H1 (cell line): ENCODE measurements around the gene FAM221B. TPM values are rescaled to one million over a fixed set of nuclear protein-coding genes. Genes with fewer than 3 reads are reported as not detected.

Experiments
- CTCF ChIA-PET: fragments of 300-600 bp; sonication (Branson Sonifier 250); formaldehyde crosslinking; loops from one replicate; lab custom pipeline; 2021; ENCODE audit not compliant: partially characterized antibody; lab: Charles Lee
- POLR2A ChIA-PET: fragments of 300-600 bp; sonication (Branson Sonifier 250); formaldehyde crosslinking; loops from one replicate; lab custom pipeline; 2021; ENCODE audit warnings: inconsistent platforms; ENCODE audit not compliant: partially characterized antibody; lab: Charles Lee
- DNase-seq, 2 experiments: peaks; one replicate each; pipeline versions ENCODE4 v3.0.0 to v3.0.0-alpha.2; 2010 to 2022; ENCODE audit warnings: low spot score in 2 of 2, low read depth in 1 of 2, mixed read lengths in 1 of 2
- FAIRE-seq: peaks from 2 replicates; lab custom pipeline; 2011; peaks lifted over from hg19 to GRCh38; lab: Jason Lieb, UNC
- H2AFZ ChIP-seq: 2 replicates; pipeline ENCODE4 v1.8.1; 2012; ENCODE audit warnings: low read length, inconsistent platforms
- H2AK5ac ChIP-seq: 2 replicates; pipeline ENCODE4 v1.6.1; 2013; ENCODE audit warnings: low read depth, low read length
- H2BK120ac ChIP-seq: replicated peaks from 2 replicates; pipeline ENCODE3; 2013; ENCODE audit warnings: low read depth, low read length, inconsistent platforms
- H2BK12ac ChIP-seq: 2 replicates; pipeline ENCODE4 v1.6.1; 2013; ENCODE audit warnings: low read depth, low read length
- H2BK15ac ChIP-seq: 2 replicates; pipeline ENCODE4 v1.6.1; 2013; ENCODE audit warnings: low read length
- H2BK20ac ChIP-seq: 2 replicates; pipeline ENCODE4 v1.6.1; 2013; ENCODE audit warnings: low read length
- H2BK5ac ChIP-seq: 2 replicates; pipeline ENCODE4 v1.6.1; 2013; ENCODE audit warnings: low read depth, low read length
- H3K14ac ChIP-seq: 2 replicates; pipeline ENCODE4 v1.6.1; 2013; ENCODE audit warnings: inconsistent platforms; ENCODE audit not compliant: insufficient read length
- H3K18ac ChIP-seq: 2 replicates; pipeline ENCODE4 v1.6.1; 2013; ENCODE audit warnings: low read length; ENCODE audit errors: extremely low read depth
- H3K23ac ChIP-seq: 2 replicates; pipeline ENCODE4 v1.6.1; 2013; ENCODE audit warnings: inconsistent platforms; ENCODE audit not compliant: insufficient read length
- H3K23me2 ChIP-seq: 2 replicates; pipeline ENCODE4 v1.6.1; 2013; ENCODE audit warnings: low read depth, low read length
- H3K27ac ChIP-seq: 2 replicates; pipeline ENCODE4 v1.6.1; 2011; ENCODE audit warnings: low read depth, low read length, inconsistent platforms
- H3K27me3 ChIP-seq, 4 experiments: replicated peaks in 1 of 4; 1 replicate in 1 of 4; 2 replicates in 3 of 4; pipeline versions ENCODE4 v1.6.1 to v1.8.1; 2011 to 2013; ENCODE audit warnings: low read length in 3 of 4, mild to moderate bottlenecking in 3 of 4, inconsistent platforms in 2 of 4, mixed read lengths in 2 of 4, moderate library complexity in 1 of 4; ENCODE audit not compliant: control insufficient read depth in 3 of 4, insufficient read depth in 3 of 4; ENCODE audit errors: extremely low read depth in 1 of 4
- H3K36me3 ChIP-seq, 4 experiments: 2 replicates each; pipeline versions ENCODE4 v1.6.1 to v1.8.1; 2011 to 2013; ENCODE audit warnings: mild to moderate bottlenecking in 4 of 4, low read length in 3 of 4, moderate library complexity in 2 of 4, control low read depth in 1 of 4, inconsistent platforms in 1 of 4; ENCODE audit not compliant: insufficient read depth in 4 of 4, control insufficient read depth in 2 of 4
- H3K4ac ChIP-seq: replicated peaks from 2 replicates; pipeline ENCODE3; 2013; ENCODE audit warnings: low read length, low read depth, mixed read lengths, inconsistent platforms; ENCODE audit not compliant: insufficient read length
- H3K4me1 ChIP-seq, 4 experiments: replicated peaks in 1 of 4; 1 replicate in 1 of 4; 2 replicates in 3 of 4; pipeline versions ENCODE4 v1.6.1 to v1.8.1; 2011 to 2013; ENCODE audit warnings: low read length in 3 of 4, inconsistent platforms in 2 of 4, mixed read lengths in 1 of 4; ENCODE audit not compliant: insufficient read depth in 4 of 4, control insufficient read depth in 3 of 4
- H3K4me2 ChIP-seq, 2 experiments: 2 replicates each; pipeline versions ENCODE4 v1.6.1 to v1.8.1; 2011 to 2013; ENCODE audit warnings: low read depth in 2 of 2, low read length in 2 of 2, control low read depth in 1 of 2, inconsistent platforms in 1 of 2, mild to moderate bottlenecking in 1 of 2; ENCODE audit not compliant: insufficient read depth in 1 of 2
- H3K4me3 ChIP-seq, 4 experiments: fragments of 200-600, 300-600 bp in 1 of 4; sonication (generic), shearing (Covaris generic), sonication (Bioruptor Twin) in 1 of 4; 2 replicates each; pipeline versions ENCODE4 v1.5.1 to v1.8.1; 2011 to 2016; ENCODE audit warnings: low read length in 4 of 4, low read depth in 3 of 4, control low read depth in 2 of 4, inconsistent platforms in 2 of 4, mild to moderate bottlenecking in 2 of 4, mixed read lengths in 1 of 4, moderate library complexity in 1 of 4; ENCODE audit not compliant: insufficient read depth in 2 of 4; ENCODE audit errors: extremely low read depth in 1 of 4
- H3K56ac ChIP-seq: replicated peaks from 2 replicates; pipeline ENCODE3; 2013; ENCODE audit warnings: low read depth, mild to moderate bottlenecking, mixed read lengths, low read length, inconsistent platforms; ENCODE audit not compliant: insufficient read length
- H3K79me1 ChIP-seq: 2 replicates; pipeline ENCODE4 v1.6.1; 2013; ENCODE audit warnings: low read depth, low read length, control low read depth
- H3K79me2 ChIP-seq, 2 experiments: 2 replicates each; pipeline versions ENCODE4 v1.6.1 to v1.8.1; 2012 to 2013; ENCODE audit warnings: low read length in 2 of 2, mild to moderate bottlenecking in 2 of 2, inconsistent platforms in 1 of 2; ENCODE audit not compliant: insufficient read depth in 2 of 2, control insufficient read depth in 1 of 2
- H3K9ac ChIP-seq, 4 experiments: replicated peaks in 1 of 4; 1 replicate in 1 of 4; 2 replicates in 3 of 4; pipeline versions ENCODE4 v1.6.1 to v1.8.1; 2011 to 2013; ENCODE audit warnings: low read depth in 3 of 4, low read length in 3 of 4, control low read depth in 2 of 4, mild to moderate bottlenecking in 2 of 4, moderate library complexity in 2 of 4, inconsistent platforms in 1 of 4; ENCODE audit errors: extremely low read depth in 1 of 4
- H3K9me3 ChIP-seq, 2 experiments: 2 replicates each; pipeline versions ENCODE4 v1.6.1 to v1.8.1; 2012 to 2013; ENCODE audit warnings: mild to moderate bottlenecking in 2 of 2, moderate library complexity in 2 of 2, control low read depth in 1 of 2, inconsistent platforms in 1 of 2, low read depth in 1 of 2, low read length in 1 of 2, mixed read lengths in 1 of 2; ENCODE audit not compliant: insufficient read depth in 2 of 2
- H4K20me1 ChIP-seq, 2 experiments: replicated peaks in 1 of 2; 2 replicates each; pipeline versions ENCODE3 to v1.8.1; 2011 to 2013; ENCODE audit warnings: inconsistent platforms in 2 of 2, low read length in 2 of 2, mild to moderate bottlenecking in 1 of 2; ENCODE audit not compliant: insufficient read depth in 2 of 2, control insufficient read depth in 1 of 2
- H4K5ac ChIP-seq: 2 replicates; pipeline ENCODE4 v1.6.1; 2013; ENCODE audit warnings: low read length, low read depth, mixed read lengths, inconsistent platforms; ENCODE audit not compliant: insufficient read length
- H4K8ac ChIP-seq: 2 replicates; pipeline ENCODE4 v1.8.0; 2013; ENCODE audit warnings: mild to moderate bottlenecking, moderate library complexity, low read length, inconsistent platforms; ENCODE audit not compliant: insufficient read depth; ENCODE audit errors: extremely low read depth
- H4K91ac ChIP-seq: replicated peaks from 2 replicates; pipeline ENCODE3; 2013; ENCODE audit warnings: low read length, mixed read lengths, inconsistent platforms; ENCODE audit not compliant: insufficient read length
- ATF2 ChIP-seq: IDR thresholded peaks from 2 replicates; pipeline ENCODE4 v1.6.1; 2012; ENCODE audit warnings: low read length, inconsistent platforms
- HDAC2 ChIP-seq, 2 experiments: fragments of 300-600 bp in 1 of 2; sonication (generic) in 1 of 2; IDR thresholded peaks; 2 replicates each; pipeline ENCODE4 v1.6.1; 2011 to 2012; ENCODE audit warnings: low read depth in 2 of 2, low read length in 2 of 2, mild to moderate bottlenecking in 2 of 2, moderate library complexity in 2 of 2, borderline replicate concordance in 1 of 2, inconsistent platforms in 1 of 2
- JUN ChIP-seq: IDR thresholded peaks from 2 replicates; pipeline ENCODE4 v1.6.1; 2011; ENCODE audit warnings: low read depth, mild to moderate bottlenecking, improper control_type of control experiment, low read length
- KDM4A ChIP-seq: IDR thresholded peaks from one replicate; pipeline ENCODE4 v1.7.1; 2012; ENCODE audit warnings: low read depth, mild to moderate bottlenecking, moderate library complexity, low read length, inconsistent platforms; ENCODE audit not compliant: severe bottlenecking
- POLR2A ChIP-seq, 2 experiments: IDR thresholded peaks; 1 replicate in 1 of 2; 2 replicates in 1 of 2; pipeline ENCODE4 v1.6.1; 2011; ENCODE audit warnings: low read depth in 2 of 2, low read length in 2 of 2, mild to moderate bottlenecking in 2 of 2; ENCODE audit errors: control extremely low read depth in 1 of 2
- SP2 ChIP-seq: IDR thresholded peaks from 2 replicates; pipeline ENCODE4 v1.6.1; 2012; ENCODE audit warnings: mild to moderate bottlenecking, low read length, inconsistent platforms
- TBP ChIP-seq: IDR thresholded peaks from 2 replicates; pipeline ENCODE4 v1.6.1; 2011; ENCODE audit warnings: low read depth, low read length, improper control_type of control experiment
- WGBS, 2 experiments: shearing (Covaris generic) in 1 of 2; methylation state at CpG; one replicate each; pipeline versions ENCODE4 v1.1.6 to v1.1.7; 2013 to 2015; ENCODE audit warnings: low lambda C conversion rate in 2 of 2, mixed read lengths in 2 of 2, inconsistent platforms in 1 of 2, low coverage in 1 of 2, missing lambda C conversion rate in 1 of 2; ENCODE audit not compliant: insufficient replicate concordance in 2 of 2, insufficient coverage in 1 of 2, insufficient read length in 1 of 2; ENCODE audit errors: extremely low coverage in 1 of 2, missing lambda C conversion rate in 1 of 2; 5-methylcytosine and 5-hydroxymethylcytosine counted together
- polyA plus RNA-seq, 7 experiments: library from polyadenylated mRNA; depleted of rRNA in 3 of 7; stranded (reverse) in 5 of 7; unstranded in 2 of 7; fragments of >200 nt in 5 of 7; fragments of 200-250 nt in 2 of 7; gene quantifications; 1 replicate in 5 of 7; 2 replicates in 1 of 7; 4 replicates in 1 of 7; pipeline versions ENCODE4 v1.2.1 to v1.2.3, GENCODE V29; 2011 to 2013; ENCODE audit warnings: missing spikeins in 2 of 7, mixed read lengths in 2 of 7
- total RNA-seq: library from RNA; stranded (reverse); fragmentation: NEBNext Ultra II Directional; extraction: Animal tissue kit (Norgen Biotek cat#: 25700); gene quantifications from 2 replicates; pipeline ENCODE4 v1.2.1, GENCODE V29; 2021

FAM221B gene
- total and polyA plus RNA-seq, 2 of the 8 experiments (the other 6 are each of a cell fraction or from before 2014, with no cell fraction given): not detected

- FAIRE-seq: peak; percentile 60
- 3% methylated on average over 28 of the region's 52 CpGs; no CpG with 5 or more reads in 1 of the 2 experiments for WGBS, 2 experiments
- TF ChIP-seq ATF2 (no peak; the same call in 1 of the 2 replicates), HDAC2 (IDR thresholded peaks at IDR 0.05; ENCODE audit: borderline replicate concordance in 1 of 2, low read depth in 2 of 2, low read length in 2 of 2) (peak in 1 of 2 experiments; percentile 54; a peak in 1 of 4 replicates), TBP (peak; percentile 37), SP2 (peak; percentile 29; the same call in 1 of the 2 replicates), KDM4A (peak; percentile 79), JUN (no peak), POLR2A (IDR thresholded peaks at IDR 0.05; ENCODE audit: control extremely low read depth in 1 of 2, low read depth in 2 of 2, low read length in 2 of 2) (peak; percentile 7 to 79; a peak in 2 of 3 replicates)
Observed at GRCh38 chr9:35814841-35815543, 13.5 kb downstream of the FAM221B start, which contains the start of gene HINT2. TSS of gene HINT2 (minus strand) at chr9:35815042. CDS start at chr9:35814979, 63 bp downstream.

More at GRCh38 chr9:35814841-35815543, 13.5 kb downstream of the FAM221B start, which contains the start of gene HINT2:
- H2BK15ac ChIP-seq: no peak within 1 kb of the TSS
- no peak within 1 kb of the TSS for H2BK120ac ChIP-seq
- no peaks in the 10 kb centered on the region for H3K36me3 ChIP-seq
- H4K8ac ChIP-seq: peak within 1 kb of the TSS; percentile 88; the same call in 1 of the 2 replicates
- no peak within 1 kb of the TSS for H2BK20ac ChIP-seq
- H4K91ac ChIP-seq: peak within 1 kb of the TSS; percentile 30
- H2AK5ac ChIP-seq: no peak within 1 kb of the TSS
- peak within 1 kb of the TSS; percentile 72 to 98 (median 80) for H3K4me3 ChIP-seq
- H2AFZ ChIP-seq: peak within 1 kb of the TSS; percentile 73
- peaks cover 4% of the 10 kb centered on the region for H3K23me2 ChIP-seq
- H3K14ac ChIP-seq: no peak within 1 kb of the TSS
- H3K4me1 ChIP-seq: peaks cover 0 to 7% (median 4%) of the 10 kb centered on the region in 4 experiments; a peak in 6 of 7 replicates
- H4K20me1 ChIP-seq: peaks cover 0 to 2% of the 10 kb centered on the region in 2 experiments
- H2BK5ac ChIP-seq: peak within 1 kb of the TSS; percentile 96
- peak within 1 kb of the TSS; percentile 91 for H3K18ac ChIP-seq
- H3K56ac ChIP-seq: peak within 1 kb of the TSS; percentile 55
- ChIA-PET POLR2A (interaction anchor here (0.8 to 4.5 kb wide), 21 partner anchors 8 to 150 kb away, joined by 3 to 38 read pairs (median 4); partner anchors contain the start of genes ARHGEF39, CREB3, FAM221B and GBA2), CTCF (interaction anchor here (0.6 to 6.2 kb wide), 20 partner anchors 12 to 154 kb away, joined by 3 to 115 read pairs (median 6); partner anchors contain the start of genes FAM221B, NPR2 and TMEM8B)
- H3K27ac ChIP-seq: peak within 1 kb of the TSS; percentile 85
- H3K23ac ChIP-seq: no peak within 1 kb of the TSS
- peak within 1 kb of the TSS; percentile 77 to 89 (median 84) for H3K9ac ChIP-seq
- DNase-seq: peak; percentile 93 to 96
- H3K79me1 ChIP-seq: no peaks in the 10 kb centered on the region
- peak within 1 kb of the TSS; percentile 75 to 78 for H3K4me2 ChIP-seq
- H2BK12ac ChIP-seq: no peak within 1 kb of the TSS
- no peaks in the 10 kb centered on the region for H3K79me2 ChIP-seq
- no peaks in the 10 kb centered on the region for H3K9me3 ChIP-seq
- peak within 1 kb of the TSS; percentile 61 for H4K5ac ChIP-seq
- peaks cover 0 to 3% (median 2%) of the 10 kb centered on the region in 4 experiments; a peak in 1 of 7 replicates for H3K27me3 ChIP-seq
- no peak within 1 kb of the TSS for H3K4ac ChIP-seq
